GM23248 (cell line): ENCODE results near the gene ZNF184. TPM values are rescaled to one million over a fixed set of nuclear protein-coding genes. Genes with fewer than 3 reads are reported as not detected.

Experiments
- DNase-seq: peaks from one replicate; pipeline ENCODE4 v3.0.0-alpha.2; 2015
- H2AFZ ChIP-seq: fragments of 200-600 bp; sonication (generic); 2 replicates; pipeline ENCODE4 v1.6.1; 2016; ENCODE audit warnings: antibody characterized with exemption
- H3F3A ChIP-seq: fragments of 200-600 bp; sonication (generic); 2 replicates; pipeline ENCODE4 v1.6.1; 2016; ENCODE audit warnings: mild to moderate bottlenecking, antibody characterized with exemption, mixed run types; ENCODE audit not compliant: insufficient read depth
- H3K27ac ChIP-seq: fragments of 200-600 bp; sonication (generic); 2 replicates; pipeline ENCODE4 v1.5.1; 2016; ENCODE audit warnings: mild to moderate bottlenecking
- H3K27me3 ChIP-seq: fragments of 200-600 bp; sonication (generic); replicated peaks from 2 replicates; pipeline ENCODE4 v1.6.1; 2016; ENCODE audit warnings: mild to moderate bottlenecking; ENCODE audit not compliant: insufficient read depth
- H3K36me3 ChIP-seq: fragments of 200-600 bp; sonication (generic); 2 replicates; pipeline ENCODE4 v1.6.1; 2016; ENCODE audit warnings: low read depth, mild to moderate bottlenecking
- H3K4me1 ChIP-seq: fragments of 200-600 bp; sonication (generic); 2 replicates; pipeline ENCODE4 v1.6.1; 2016; ENCODE audit warnings: mild to moderate bottlenecking; ENCODE audit not compliant: insufficient read depth
- H3K4me2 ChIP-seq: fragments of 200-600 bp; sonication (generic); one replicate; pipeline ENCODE4 v1.6.1; 2016; ENCODE audit warnings: mild to moderate bottlenecking; ENCODE audit not compliant: unreplicated experiment
- H3K4me3 ChIP-seq: fragments of 200-600 bp; sonication (generic); 2 replicates; pipeline ENCODE4 v1.5.1; 2016; ENCODE audit warnings: mild to moderate bottlenecking
- H3K79me2 ChIP-seq: fragments of 200-600 bp; sonication (generic); 2 replicates; pipeline ENCODE4 v1.6.1; 2016; ENCODE audit warnings: mild to moderate bottlenecking; ENCODE audit not compliant: insufficient read depth
- H3K9ac ChIP-seq: fragments of 200-600 bp; sonication (generic); 2 replicates; pipeline ENCODE4 v1.6.1; 2016; ENCODE audit warnings: mild to moderate bottlenecking
- H3K9me2 ChIP-seq: fragments of 200-600 bp; sonication (generic); 2 replicates; pipeline ENCODE4 v1.6.1; 2016; ENCODE audit warnings: mixed run types, mild to moderate bottlenecking, moderate library complexity; ENCODE audit not compliant: insufficient read depth
- H3K9me3 ChIP-seq: fragments of 200-600 bp; sonication (generic); one replicate; pipeline ENCODE4 v1.6.1; 2017; ENCODE audit warnings: low read depth
- H4K20me1 ChIP-seq: fragments of 200-600 bp; sonication (generic); 2 replicates; pipeline ENCODE4 v1.6.0; 2016; ENCODE audit not compliant: insufficient read depth
- EZH2 ChIP-seq: fragments of 200-600 bp; sonication (generic); IDR thresholded peaks from 2 replicates; pipeline ENCODE4 v1.6.1; 2018; ENCODE audit warnings: antibody characterized with exemption, mild to moderate bottlenecking; ENCODE audit not compliant: insufficient read depth, poor library complexity, severe bottlenecking
- EZH2phosphoT487 ChIP-seq: fragments of 200-600 bp; sonication (generic); IDR thresholded peaks from 2 replicates; pipeline ENCODE4 v1.6.1; 2018; ENCODE audit warnings: antibody characterized with exemption, moderate library complexity, mild to moderate bottlenecking, low read depth; ENCODE audit not compliant: insufficient read depth
- WGBS, 2 experiments: methylation state at CpG; one replicate each; pipeline ENCODE4 v1.1.6; 2015 to 2017; ENCODE audit warnings: low lambda C conversion rate in 2 of 2, low coverage in 1 of 2; ENCODE audit errors: missing lambda C conversion rate in 2 of 2; 5-methylcytosine and 5-hydroxymethylcytosine counted together
- in situ Hi-C: fragments of 300-500 bp; cut with MboI; formaldehyde crosslinking; loops from 2 replicates; pipeline ENCODE4 v1.15.0; 2020
- polyA plus RNA-seq: library from polyadenylated mRNA; unstranded; fragments of >200 nt; fragmentation: Nextera tagmentation; extraction: Ambion mirVana; gene quantifications from 2 replicates; pipeline ENCODE4 v1.2.1, GENCODE V29; 2016
- small RNA-seq: library from RNA; depleted of rRNA; stranded (forward); fragments of <200 nt; gene quantifications from one replicate; pipeline ENCODE3, GENCODE V24; 2014; ENCODE audit warnings: low read depth, low replicate concordance
- total RNA-seq: library from RNA; depleted of rRNA; stranded (reverse); fragments of >200 nt; shearing (Covaris generic); gene quantifications from 2 replicates; pipeline ENCODE4 v1.2.3, GENCODE V29; 2014; rRNA removed

Gene ZNF184
- total and polyA plus RNA-seq, 2 experiments from 2014 or later = 3.2 to 3.8 TPM

- no peaks in the 10 kb centered on the region for H3K4me1 ChIP-seq
- DNase-seq = no peak
- H3K4me3 ChIP-seq = no peak overlapping the region
- TF ChIP-seq EZH2 (no peak), EZH2phosphoT487 (no peak)
- no peaks in the 10 kb centered on the region for H3K9me3 ChIP-seq
- H3K27me3 ChIP-seq = no peaks in the 10 kb centered on the region
- H3F3A ChIP-seq = no peaks in the 10 kb centered on the region
- H3K9me2 ChIP-seq = no peaks in the 10 kb centered on the region
- in situ Hi-C loops = no loop called here
- WGBS, 2 experiments = 77 to 80% methylated on average over 16 of the region's 16 CpGs
- H3K79me2 ChIP-seq = no peaks in the 10 kb centered on the region
- no peak overlapping the region for H3K4me2 ChIP-seq
- H3K27ac ChIP-seq = no peak overlapping the region
- H4K20me1 ChIP-seq = no peaks in the 10 kb centered on the region
- no peak overlapping the region for H3K9ac ChIP-seq
- H3K36me3 ChIP-seq = 0 out of 2 replicates have a peak, but pooled peaks cover 6% of the 10 kb centered on the region
- no peak overlapping the region for H2AFZ ChIP-seq
Observed at GRCh38 chr6:27400877-27401642, 71.8 kb downstream of the ZNF184 start.

Small RNAs within 50 kb of the gene (small RNA-seq; reads per million reads assigned to genes)
- gene AL021918.1 (not detected), gene AL021918.2 (not detected), gene MCFD2P1 (not detected)

Other genes starting within 250 kb of the ZNF184 start
- gene PRSS16, start 225.4 kb downstream of the ZNF184 start, total RNA-seq = 0.86 TPM in 1 of 2 replicates, not detected in the other
- 0.20 TPM in 1 of 2 replicates, not detected in the other for gene PRSS16, start 225.4 kb downstream of the ZNF184 start, polyA plus RNA-seq
- not detected in 2 replicates for gene POM121L2, start 160.8 kb downstream of the ZNF184 start, total RNA-seq
- gene POM121L2, start 160.8 kb downstream of the ZNF184 start, polyA plus RNA-seq = not detected in 2 replicates
- 1.4 and 4.7 TPM in 2 replicates for gene ZNF391, start 84.3 kb downstream of the ZNF184 start, total RNA-seq
- 2.3 and 2.4 TPM in 2 replicates for gene ZNF391, start 84.3 kb downstream of the ZNF184 start, polyA plus RNA-seq